ENCODE results near the gene PBLD.

The PBLD gene

GRCh38 chr10:68332259-68333057, at the start of gene PBLD:
TSS of gene PBLD (minus strand) at chr10:68332928. CDS start at chr10:68306844, 26,084 bp downstream.
- DNase-seq = peak; percentile 42 to 52 (median 47)

- no peak for DNase-seq
These were observed 38.9 kb upstream of the PBLD start for GRCh38 chr10:68371604-68372003.

GRCh38 chr10:68367121-68367520, 34.4 kb upstream of the PBLD start:
- DNase-seq = no peak

- DNase-seq = no peak
These were observed 33.9 kb upstream of the PBLD start for GRCh38 chr10:68366600-68366999.

- DNase-seq = no peak
These were observed 32.9 kb upstream of the PBLD start for GRCh38 chr10:68365611-68366010.

- no peak for DNase-seq
These were observed 31.6 kb upstream of the PBLD start for GRCh38 chr10:68364101-68364886.

GRCh38 chr10:68362590-68362989, 29.9 kb upstream of the PBLD start:
- no peak for DNase-seq

GRCh38 chr10:68359189-68359588, 26.5 kb upstream of the PBLD start:
- no peak for DNase-seq

GRCh38 chr10:68353537-68353936, 20.8 kb upstream of the PBLD start:
- DNase-seq = no peak

- peak in 1 of 4 experiments; percentile 3 for DNase-seq
These were observed 15.6 kb upstream of the PBLD start for GRCh38 chr10:68348265-68348741.

GRCh38 chr10:68346774-68347173, 14.0 kb upstream of the PBLD start:
- DNase-seq = no peak

- DNase-seq = no peak
These were observed 12.9 kb upstream of the PBLD start for GRCh38 chr10:68345621-68346020.

GRCh38 chr10:68342909-68343516, 10.3 kb upstream of the PBLD start:
- no peak for DNase-seq

GRCh38 chr10:68340358-68341080, 7.8 kb upstream of the PBLD start:
- no peak for DNase-seq

- DNase-seq = no peak
These were observed 4.1 kb upstream of the PBLD start for GRCh38 chr10:68336754-68337351.

- DNase-seq = no peak
These were observed 2.1 kb upstream of the PBLD start for GRCh38 chr10:68334672-68335467.

GRCh38 chr10:68333440-68334431, 1.0 kb upstream of the PBLD start:
- no peak for DNase-seq

GRCh38 chr10:68333058-68333395, 299 bp upstream of the PBLD start:
- no peak for DNase-seq

GRCh38 chr10:68331455-68332258, 1.1 kb downstream of the PBLD start, which contains the start of gene HNRNPH3:
TSS of gene HNRNPH3 (plus strand) at chr10:68332064. CDS start at chr10:68337222, 5,158 bp downstream.
- peak; percentile 92 to 98 (median 97) for DNase-seq
